ENCODE data around the gene SFN. TPM values are rescaled to one million over a fixed set of nuclear protein-coding genes. Genes with fewer than 3 reads are reported as not detected.

Gene SFN
- total and polyA plus RNA-seq, 2 of the 13 experiments (the other 11 are each of a cell fraction or from before 2014, with no cell fraction given): 4.3 to 5.6 TPM

GRCh38 chr1:26910343-26911160, 47.6 kb downstream of the SFN start (continued):
- TF ChIP-seq NFIB (CRISPR knock-in tag; IDR thresholded peaks at IDR 0.05; ENCODE audit: borderline replicate concordance) (no peak), NFRKB (IDR thresholded peaks at IDR 0.05) (no peak), GPBP1L1 (CRISPR knock-in tag; IDR thresholded peaks at IDR 0.05) (no peak), SIN3B (IDR thresholded peaks at IDR 0.05; ENCODE audit: low read length) (no peak), ZFX (CRISPR knock-in tag; IDR thresholded peaks at IDR 0.05; ENCODE audit: low read depth) (peak; percentile 57), ZNF619 (CRISPR knock-in tag; IDR thresholded peaks at IDR 0.05) (no peak), NR1H2 (CRISPR knock-in tag; IDR thresholded peaks at IDR 0.05; ENCODE audit: borderline replicate concordance, low read depth) (no peak), STAT6 (CRISPR knock-in tag; IDR thresholded peaks at IDR 0.05; ENCODE audit: borderline replicate concordance) (peak; percentile 74; the same call in 1 of the 2 replicates), HOMEZ (CRISPR knock-in tag; IDR thresholded peaks at IDR 0.05; ENCODE audit: low read depth) (peak; percentile 36; the same call in 1 of the 2 replicates), HNRNPH1 (optimal IDR thresholded peaks at IDR 0.05; ENCODE audit: low read depth, low read length) (no peak), ZNF337 (CRISPR knock-in tag; IDR thresholded peaks at IDR 0.05; ENCODE audit: borderline replicate concordance, low read depth) (no peak)
- TF ChIP-seq, protein P1, sequence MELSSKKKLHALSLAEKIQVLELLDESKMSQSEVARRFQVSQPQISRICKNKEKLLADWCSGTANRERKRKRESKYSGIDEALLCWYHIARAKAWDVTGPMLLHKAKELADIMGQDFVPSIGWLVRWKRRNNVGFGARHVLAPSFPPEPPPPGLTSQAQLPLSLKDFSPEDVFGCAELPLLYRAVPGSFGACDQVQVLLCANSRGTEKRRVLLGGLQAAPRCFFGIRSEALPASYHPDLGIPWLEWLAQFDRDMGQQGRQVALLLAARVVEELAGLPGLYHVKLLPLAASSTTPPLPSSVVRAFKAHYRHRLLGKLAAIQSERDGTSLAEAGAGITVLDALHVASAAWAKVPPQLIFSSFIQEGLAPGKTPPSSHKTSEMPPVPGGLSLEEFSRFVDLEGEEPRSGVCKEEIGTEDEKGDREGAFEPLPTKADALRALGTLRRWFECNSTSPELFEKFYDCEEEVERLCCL (CRISPR knock-in tag; IDR thresholded peaks at IDR 0.05; ENCODE audit: borderline replicate concordance): no peak
- TF ChIP-seq, protein P2, sequence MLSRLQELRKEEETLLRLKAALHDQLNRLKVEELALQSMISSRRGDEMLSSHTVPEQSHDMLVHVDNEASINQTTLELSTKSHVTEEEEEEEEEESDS (CRISPR knock-in tag; IDR thresholded peaks at IDR 0.05; ENCODE audit: borderline replicate concordance): 0 out of 2 replicates have a peak, but pooled peaks have one; percentile 3
- TF ChIP-seq, protein P3, sequence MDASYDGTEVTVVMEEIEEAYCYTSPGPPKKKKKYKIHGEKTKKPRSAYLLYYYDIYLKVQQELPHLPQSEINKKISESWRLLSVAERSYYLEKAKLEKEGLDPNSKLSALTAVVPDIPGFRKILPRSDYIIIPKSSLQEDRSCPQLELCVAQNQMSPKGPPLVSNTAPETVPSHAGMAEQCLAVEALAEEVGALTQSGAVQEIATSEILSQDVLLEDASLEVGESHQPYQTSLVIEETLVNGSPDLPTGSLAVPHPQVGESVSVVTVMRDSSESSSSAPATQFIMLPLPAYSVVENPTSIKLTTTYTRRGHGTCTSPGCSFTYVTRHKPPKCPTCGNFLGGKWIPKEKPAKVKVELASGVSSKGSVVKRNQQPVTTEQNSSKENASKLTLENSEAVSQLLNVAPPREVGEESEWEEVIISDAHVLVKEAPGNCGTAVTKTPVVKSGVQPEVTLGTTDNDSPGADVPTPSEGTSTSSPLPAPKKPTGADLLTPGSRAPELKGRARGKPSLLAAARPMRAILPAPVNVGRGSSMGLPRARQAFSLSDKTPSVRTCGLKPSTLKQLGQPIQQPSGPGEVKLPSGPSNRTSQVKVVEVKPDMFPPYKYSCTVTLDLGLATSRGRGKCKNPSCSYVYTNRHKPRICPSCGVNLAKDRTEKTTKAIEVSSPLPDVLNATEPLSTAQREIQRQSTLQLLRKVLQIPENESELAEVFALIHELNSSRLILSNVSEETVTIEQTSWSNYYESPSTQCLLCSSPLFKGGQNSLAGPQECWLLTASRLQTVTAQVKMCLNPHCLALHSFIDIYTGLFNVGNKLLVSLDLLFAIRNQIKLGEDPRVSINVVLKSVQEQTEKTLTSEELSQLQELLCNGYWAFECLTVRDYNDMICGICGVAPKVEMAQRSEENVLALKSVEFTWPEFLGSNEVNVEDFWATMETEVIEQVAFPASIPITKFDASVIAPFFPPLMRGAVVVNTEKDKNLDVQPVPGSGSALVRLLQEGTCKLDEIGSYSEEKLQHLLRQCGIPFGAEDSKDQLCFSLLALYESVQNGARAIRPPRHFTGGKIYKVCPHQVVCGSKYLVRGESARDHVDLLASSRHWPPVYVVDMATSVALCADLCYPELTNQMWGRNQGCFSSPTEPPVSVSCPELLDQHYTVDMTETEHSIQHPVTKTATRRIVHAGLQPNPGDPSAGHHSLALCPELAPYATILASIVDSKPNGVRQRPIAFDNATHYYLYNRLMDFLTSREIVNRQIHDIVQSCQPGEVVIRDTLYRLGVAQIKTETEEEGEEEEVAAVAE (CRISPR knock-in tag; IDR thresholded peaks at IDR 0.05; ENCODE audit: borderline replicate concordance): peak; percentile 82

Measured in HepG2 (cell line).